H1 (cell line): Measurements from ENCODE around the gene BSN.
A peak's percentile ranks its signal among the peaks of the same experiment; 100 is the strongest.

ENCODE experiments used
- CEBPB ChIP-seq: IDR thresholded peaks from 2 replicates; pipeline ENCODE4 v1.6.1; 2012; ENCODE audit warnings: low read depth, low read length
- TF ChIP-seq, protein P1 (sequence below), 3 experiments: IDR thresholded peaks; 1 replicate in 2 of 3; 2 replicates in 1 of 3; pipeline versions ENCODE4 v1.5.1 to v1.6.1; 2011; ENCODE audit warnings: low read length in 3 of 3, mild to moderate bottlenecking in 3 of 3, inconsistent platforms in 2 of 3, low read depth in 1 of 3, moderate library complexity in 1 of 3; ENCODE audit not compliant: insufficient read depth in 1 of 3; ENCODE audit errors: control extremely low read depth in 1 of 3
- TF ChIP-seq, protein P2 (sequence below): IDR thresholded peaks from 2 replicates; pipeline ENCODE4 v1.6.1; 2012; ENCODE audit warnings: inconsistent platforms

GRCh38 chr3:49668414-49668797 lies 114.1 kb downstream of the BSN start:
- TF ChIP-seq, protein P1, sequence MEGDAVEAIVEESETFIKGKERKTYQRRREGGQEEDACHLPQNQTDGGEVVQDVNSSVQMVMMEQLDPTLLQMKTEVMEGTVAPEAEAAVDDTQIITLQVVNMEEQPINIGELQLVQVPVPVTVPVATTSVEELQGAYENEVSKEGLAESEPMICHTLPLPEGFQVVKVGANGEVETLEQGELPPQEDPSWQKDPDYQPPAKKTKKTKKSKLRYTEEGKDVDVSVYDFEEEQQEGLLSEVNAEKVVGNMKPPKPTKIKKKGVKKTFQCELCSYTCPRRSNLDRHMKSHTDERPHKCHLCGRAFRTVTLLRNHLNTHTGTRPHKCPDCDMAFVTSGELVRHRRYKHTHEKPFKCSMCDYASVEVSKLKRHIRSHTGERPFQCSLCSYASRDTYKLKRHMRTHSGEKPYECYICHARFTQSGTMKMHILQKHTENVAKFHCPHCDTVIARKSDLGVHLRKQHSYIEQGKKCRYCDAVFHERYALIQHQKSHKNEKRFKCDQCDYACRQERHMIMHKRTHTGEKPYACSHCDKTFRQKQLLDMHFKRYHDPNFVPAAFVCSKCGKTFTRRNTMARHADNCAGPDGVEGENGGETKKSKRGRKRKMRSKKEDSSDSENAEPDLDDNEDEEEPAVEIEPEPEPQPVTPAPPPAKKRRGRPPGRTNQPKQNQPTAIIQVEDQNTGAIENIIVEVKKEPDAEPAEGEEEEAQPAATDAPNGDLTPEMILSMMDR (IDR thresholded peaks at IDR 0.05; ENCODE audit: control extremely low read depth in 1 of 3, insufficient read depth in 1 of 3, low read depth in 1 of 3, low read length in 3 of 3) = peak in 1 of 3 experiments; percentile 11; a peak in 1 of 4 replicates
- no peak for TF ChIP-seq CEBPB
- TF ChIP-seq, protein P2, sequence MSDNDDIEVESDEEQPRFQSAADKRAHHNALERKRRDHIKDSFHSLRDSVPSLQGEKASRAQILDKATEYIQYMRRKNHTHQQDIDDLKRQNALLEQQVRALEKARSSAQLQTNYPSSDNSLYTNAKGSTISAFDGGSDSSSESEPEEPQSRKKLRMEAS = no peak
